Stimulated activated CD8-positive, alpha-beta memory T cell treated with anti-CD3 and anti-CD28 coated beads, Interleukin-12 subunit alpha, Interleukin-12 subunit beta, amount 100 ng/mL, for 24 hours (primary cell): ENCODE results near the gene WNT5B.
A peak's percentile ranks its signal among the peaks of the same experiment; 100 is the strongest.

ENCODE experiments used
- DNase-seq: peaks from one replicate; pipeline ENCODE4 v3.0.0-alpha.2; 2020; ENCODE audit errors: extremely low read depth

Gene WNT5B

DNA sequence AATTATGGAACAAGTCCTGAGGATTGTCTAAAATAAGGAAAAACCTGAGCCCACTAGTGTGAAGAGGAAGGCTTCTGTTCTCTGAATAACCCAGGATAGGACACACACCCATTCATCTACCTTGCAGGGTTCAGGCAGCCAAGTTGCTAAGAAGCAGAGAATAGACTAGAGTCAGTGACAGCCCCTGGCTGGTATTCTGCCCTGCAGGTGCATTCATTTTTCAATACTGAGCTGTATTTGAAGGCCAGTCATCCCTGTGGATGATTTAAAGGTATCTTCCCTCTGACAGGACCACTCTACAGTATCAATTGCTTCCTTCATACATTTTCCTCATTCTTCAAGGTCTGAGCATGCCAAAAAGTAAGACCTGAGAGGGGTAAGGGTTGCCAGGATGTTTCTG lies 22.9 kb downstream of the WNT5B start:
- no peak for DNase-seq

- no peak for DNase-seq
Observed at GRCh38 chr12:1655225-1655788, 26.3 kb downstream of the WNT5B start.

DNA sequence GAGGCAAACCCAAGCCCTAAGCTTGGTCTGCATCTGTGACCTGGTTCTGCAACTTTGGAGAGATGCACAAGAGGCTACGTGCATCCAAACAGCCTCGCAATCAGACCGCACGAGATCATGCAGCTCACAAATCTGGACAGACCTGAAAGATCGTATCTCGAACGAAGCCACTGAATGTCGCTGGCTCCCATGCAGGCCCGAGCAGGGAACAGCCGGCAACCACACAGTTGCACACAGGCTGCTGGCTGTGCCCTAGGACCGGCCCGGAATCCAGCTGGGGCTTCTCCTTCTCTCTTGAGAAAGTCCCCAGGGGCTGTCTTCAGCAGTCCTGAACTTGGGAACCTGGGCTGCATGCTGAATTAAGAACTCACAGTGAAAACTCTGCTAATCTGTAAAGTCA lies 27.9 kb downstream of the WNT5B start:
- no peak for DNase-seq

DNA sequence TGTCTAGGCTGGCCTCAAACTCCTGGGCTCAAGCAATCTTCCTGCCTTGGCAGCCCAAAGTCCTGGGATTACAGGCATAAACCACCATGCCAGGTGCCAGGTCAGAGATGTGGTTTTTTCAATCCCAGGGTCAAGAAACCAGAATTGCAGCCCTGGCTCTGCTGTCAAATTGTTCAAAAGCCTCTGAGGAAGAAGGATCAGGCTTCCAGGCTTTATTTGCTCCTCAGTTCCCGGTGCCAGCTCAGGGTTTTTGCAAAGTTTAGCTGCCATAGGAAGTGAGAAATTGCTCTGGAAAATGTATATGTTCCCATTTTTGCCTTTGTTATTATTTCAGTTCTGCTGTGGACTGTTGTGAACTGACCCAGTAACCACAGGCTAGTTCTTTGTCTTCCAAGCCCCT lies 28.7 kb downstream of the WNT5B start:
- DNase-seq: no peak

DNA sequence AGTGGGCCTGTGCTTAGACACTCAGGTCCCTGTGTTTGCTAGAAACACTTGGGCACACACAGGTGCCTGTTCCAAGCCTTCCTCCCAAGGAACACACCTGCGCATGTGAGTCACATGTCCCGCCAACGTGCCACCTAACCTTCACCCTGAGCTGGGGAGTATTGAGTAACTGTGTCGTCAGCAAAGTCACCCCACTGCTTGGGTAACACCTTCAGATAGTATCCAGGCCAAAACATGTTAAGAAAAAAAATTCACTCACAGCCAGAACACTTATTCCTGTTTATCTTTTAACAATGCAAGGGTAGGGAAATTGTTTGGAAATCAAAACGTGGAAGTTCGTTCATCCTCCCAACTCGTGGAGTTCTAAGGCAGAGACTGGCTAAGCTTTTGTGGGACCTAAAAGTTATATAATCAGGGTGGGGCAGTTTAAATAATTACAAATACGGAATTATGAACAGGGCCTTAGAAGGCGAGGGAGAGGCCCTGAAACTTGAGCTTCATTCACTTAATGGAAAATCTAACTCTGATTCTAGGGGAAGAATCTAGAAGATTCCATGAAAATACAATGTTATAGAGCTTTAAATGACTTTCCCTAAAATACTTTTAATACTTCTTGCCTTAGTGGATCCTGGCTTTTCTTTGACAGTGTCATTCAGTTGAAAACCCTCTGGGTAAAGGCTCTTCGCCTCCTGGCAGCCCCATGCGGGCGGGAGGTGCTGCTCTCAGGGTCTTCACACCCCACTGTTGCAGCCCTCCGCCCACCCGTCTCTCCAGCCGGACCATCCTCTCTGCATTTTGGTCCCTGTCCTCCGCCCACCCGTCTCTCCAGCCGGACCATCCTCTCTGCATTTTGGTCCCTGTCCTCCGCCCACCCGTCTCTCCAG lies 31.5 kb downstream of the WNT5B start:
- DNase-seq: no peak

- peak; percentile 52 for DNase-seq
Observed at GRCh38 chr12:1661553-1662335, 32.7 kb downstream of the WNT5B start.

DNA sequence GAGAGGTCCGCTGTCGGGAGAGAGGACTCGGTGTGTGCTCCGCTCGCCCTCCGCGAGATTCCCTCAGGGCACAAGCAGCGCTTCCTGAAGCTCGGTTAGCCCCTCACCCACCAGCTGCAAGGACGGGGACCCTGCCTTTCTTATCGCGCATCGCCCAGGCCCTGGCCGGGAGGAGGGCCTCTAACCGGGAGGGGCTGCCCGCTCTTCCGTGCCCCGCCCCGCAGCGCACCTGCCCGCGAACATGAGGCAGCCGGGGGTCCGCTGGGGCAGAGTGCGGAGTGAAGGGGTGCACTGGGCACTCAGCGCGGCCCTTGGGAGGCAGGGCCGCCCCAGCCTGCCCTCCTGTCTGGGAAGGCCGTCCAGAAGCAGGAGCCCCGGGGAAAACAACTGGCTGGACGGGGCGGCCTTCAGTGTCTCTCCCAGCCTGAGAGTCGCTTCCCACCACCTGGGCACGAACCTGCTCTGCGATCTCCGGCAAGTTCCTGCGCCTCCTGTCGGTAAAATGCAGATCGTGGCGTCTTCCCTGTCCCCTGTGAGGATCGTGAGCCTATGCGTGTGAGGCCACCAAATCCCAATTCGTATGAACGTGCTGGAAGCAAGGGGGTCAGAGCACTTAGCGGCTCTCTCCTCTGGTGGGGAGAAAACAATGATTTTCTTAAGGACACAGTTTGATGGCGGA lies 33.9 kb downstream of the WNT5B start:
- no peak for DNase-seq

GRCh38 chr12:1663440-1664132 lies 34.6 kb downstream of the WNT5B start:
- no peak for DNase-seq

- DNase-seq: no peak
Observed at GRCh38 chr12:1665366-1665765, 36.3 kb downstream of the WNT5B start.

- DNase-seq: no peak
Observed at GRCh38 chr12:1666215-1666614, 37.2 kb downstream of the WNT5B start.

- DNase-seq: no peak
Observed at GRCh38 chr12:1666685-1667162, 37.7 kb downstream of the WNT5B start.

- no peak for DNase-seq
Observed at GRCh38 chr12:1668833-1669543, 40.0 kb downstream of the WNT5B start.

DNA sequence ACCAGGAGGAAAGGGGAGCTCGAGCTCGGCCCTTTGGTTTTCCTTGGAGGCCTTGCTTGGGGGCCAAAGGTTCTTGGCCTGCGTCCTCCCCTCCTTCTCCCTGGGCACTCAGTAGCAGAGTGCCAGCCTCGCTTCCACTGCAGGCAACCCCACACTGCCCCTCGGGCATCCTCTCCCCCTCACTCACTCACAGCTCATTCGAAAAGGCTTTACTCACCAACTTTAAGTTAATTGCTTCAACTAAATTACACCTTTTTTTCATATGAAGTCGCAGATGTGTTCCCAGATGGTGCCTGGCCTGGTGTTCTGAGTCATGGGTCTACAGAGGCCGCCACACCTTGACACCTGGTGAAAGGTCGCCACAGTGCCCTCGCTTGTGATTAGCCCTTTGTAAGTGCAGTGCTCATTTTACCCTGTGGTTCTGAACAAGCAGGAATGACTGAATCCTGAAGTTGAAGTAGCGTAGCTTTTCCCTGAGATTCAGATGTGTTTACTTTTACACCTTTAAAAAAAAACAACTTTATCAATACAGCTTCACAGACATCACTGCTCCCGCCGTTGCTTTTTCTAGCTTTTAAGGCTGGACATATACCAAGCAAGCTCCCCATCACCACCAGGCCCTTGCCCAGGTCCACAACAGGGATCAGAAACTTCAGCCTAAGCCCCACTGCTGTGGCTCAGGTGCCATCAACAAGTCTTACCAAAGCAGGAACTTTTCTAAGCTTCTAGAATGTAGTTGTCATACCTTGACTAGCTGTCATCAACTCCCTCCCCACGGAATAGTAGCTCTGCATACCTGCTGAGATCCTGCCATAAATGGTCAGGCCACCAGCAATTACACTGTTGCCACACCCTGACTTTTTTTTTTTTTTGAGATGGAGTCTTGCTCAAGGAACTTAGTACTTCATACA lies 41.6 kb downstream of the WNT5B start:
- DNase-seq: no peak

DNA sequence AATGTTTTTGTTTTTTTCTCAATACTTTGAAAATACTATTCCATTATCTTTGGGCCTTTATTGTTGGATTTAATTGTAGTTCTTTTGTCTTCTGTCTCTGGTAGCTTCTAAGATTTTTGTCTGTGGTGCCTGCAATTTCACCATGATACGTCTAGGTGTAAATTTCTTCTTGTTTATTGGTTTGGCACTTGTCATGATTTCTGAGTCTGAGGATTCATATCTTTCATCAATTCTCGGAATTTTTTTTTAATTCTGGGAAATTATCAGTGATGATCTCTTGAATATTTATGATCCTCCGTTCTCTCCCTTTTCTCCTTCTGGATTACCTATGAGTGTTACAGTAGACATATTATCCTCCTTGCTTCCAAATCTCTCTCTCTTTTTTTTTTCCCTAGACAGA lies 47.0 kb downstream of the WNT5B start:
- no peak for DNase-seq

- no peak for DNase-seq
Observed at GRCh38 chr12:1680804-1681492, 51.9 kb downstream of the WNT5B start.

- DNase-seq: no peak
Observed at GRCh38 chr12:1681493-1681807, 52.4 kb downstream of the WNT5B start.

GRCh38 chr12:1688086-1688710 lies 59.2 kb downstream of the WNT5B start:
- DNase-seq: no peak

DNA sequence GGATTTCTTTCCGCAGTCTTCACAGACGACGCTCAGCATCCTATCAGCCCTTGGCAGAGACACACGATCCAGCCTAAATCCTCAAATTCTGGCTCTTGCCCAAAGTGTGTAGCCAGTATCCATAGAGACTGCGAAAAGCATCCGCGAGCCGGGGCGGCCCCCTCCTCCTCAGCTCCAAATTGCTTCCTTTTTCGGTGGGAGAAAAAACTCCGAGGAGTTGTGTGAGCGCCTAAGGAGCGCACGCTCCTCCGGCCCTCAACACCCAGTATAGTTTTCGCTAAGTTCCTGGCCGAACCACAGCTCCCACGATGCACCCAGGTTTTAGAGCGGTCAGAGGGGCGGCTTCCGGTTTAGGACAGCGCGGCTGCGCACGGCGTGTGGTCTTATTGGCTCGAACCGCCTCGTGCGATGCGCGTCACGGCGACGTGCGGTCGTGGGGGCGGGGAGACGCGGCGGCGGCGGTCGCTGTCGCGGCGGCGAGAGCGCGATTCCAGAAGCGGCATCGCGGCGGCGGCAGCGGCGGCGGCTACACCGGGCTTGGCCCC lies 61.6 kb downstream of the WNT5B start, which contains the start of gene ADIPOR2:
TSS of gene ADIPOR2 (plus strand) at position 493 of the 545 bp plus-strand sequence. CDS start 63,274 bp downstream, outside the sequence.
- DNase-seq: peak; percentile 82
